Activated CD4-positive, alpha-beta T cell treated with anti-CD3 and anti-CD28 coated beads, Interleukin-2, Interleukin-6, amounts not matched to agents 100 ng/mL and 50 ng/mL, durations not matched to agents 16 hours and 8 hours (primary cell): ENCODE data around the gene CEP131.

ENCODE experiments used
- DNase-seq: peaks from one replicate; pipeline ENCODE4 v3.0.0-alpha.2; 2020

Gene CEP131

GRCh38 chr17:81182596-81182995 lies 40.2 kb downstream of the CEP131 start:
- no peak for DNase-seq

GRCh38 chr17:81181811-81182185 lies 41.0 kb downstream of the CEP131 start:
- DNase-seq = no peak

GRCh38 chr17:81180836-81181810 lies 41.6 kb downstream of the CEP131 start:
- DNase-seq = no peak

GRCh38 chr17:81179861-81180260 lies 42.9 kb downstream of the CEP131 start:
- no peak for DNase-seq

DNA sequence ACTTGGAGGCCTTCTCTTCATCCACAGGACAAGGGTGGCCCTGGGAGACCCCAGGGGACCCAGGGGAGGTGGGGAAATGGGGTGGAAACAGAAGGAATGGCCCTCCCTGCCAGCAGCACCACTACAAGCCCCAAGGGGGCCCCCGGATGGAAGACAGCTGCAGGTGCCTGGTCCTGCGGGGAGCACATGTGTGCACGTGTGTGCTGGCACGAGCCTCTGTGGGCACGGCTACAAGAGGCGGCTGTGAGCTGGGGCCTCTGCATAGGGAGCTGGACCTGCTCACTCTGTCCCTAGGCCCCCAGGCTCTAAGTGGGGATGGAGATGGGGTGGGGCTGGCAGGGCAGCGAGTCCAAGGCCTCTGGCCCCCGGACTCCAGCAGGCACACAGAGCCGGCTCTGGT lies 43.5 kb downstream of the CEP131 start:
- no peak for DNase-seq

- no peak for DNase-seq
Measured at GRCh38 chr17:81178136-81179091, 44.4 kb downstream of the CEP131 start.

DNA sequence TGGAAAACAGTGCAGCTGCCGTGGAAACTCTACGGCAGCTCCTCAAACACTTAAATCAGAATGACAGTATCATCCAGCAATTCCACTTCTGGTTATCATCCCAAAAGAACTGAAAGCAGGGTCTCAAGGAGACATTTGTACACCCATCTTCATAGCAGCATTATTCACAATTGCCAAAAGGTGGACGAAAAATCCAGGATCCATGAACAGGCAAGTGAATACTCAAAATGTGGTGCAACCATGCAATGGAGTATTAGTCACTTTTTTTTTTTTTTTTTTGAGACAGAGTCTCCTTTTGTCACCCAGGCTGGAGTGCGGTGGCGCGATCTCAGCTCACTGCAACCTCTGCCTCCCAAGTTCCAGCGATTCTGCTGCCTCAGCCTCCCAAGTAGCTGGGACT lies 46.1 kb downstream of the CEP131 start:
- no peak for DNase-seq

GRCh38 chr17:81173762-81174155 lies 49.0 kb downstream of the CEP131 start:
- no peak for DNase-seq

DNA sequence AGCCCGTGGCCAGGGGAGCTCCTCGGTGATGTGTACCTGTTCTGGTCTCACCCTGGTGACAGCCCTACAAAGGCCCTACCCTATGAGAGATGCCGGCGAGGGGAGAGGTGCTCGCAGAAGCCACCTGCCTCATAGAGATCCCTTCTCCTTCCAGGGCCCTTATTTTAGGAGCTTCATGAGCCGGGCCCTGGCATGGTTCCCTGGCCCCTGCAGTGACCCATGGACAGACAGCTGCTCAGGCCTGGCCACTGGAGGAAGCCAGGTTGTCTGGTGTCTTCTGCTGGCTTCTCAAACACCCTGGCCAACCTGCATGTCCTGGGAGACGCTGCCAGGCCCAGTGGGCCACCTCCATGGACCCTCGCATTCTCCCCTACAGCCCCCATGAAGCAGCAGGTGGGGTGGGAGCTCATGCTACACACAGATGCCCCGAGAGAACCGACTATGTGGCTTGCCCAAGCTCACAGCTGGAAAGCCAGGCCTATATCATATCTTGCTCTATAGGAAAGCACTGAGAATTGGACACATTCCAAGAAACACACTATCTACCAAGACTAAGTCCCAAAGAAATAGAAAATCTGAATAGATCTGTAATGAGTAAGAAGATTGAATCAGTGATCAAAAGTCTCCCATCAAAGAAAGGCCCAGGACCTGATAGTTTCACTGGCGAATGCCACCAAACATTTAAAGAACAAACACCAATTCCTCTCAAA lies 49.6 kb downstream of the CEP131 start:
- no peak for DNase-seq

DNA sequence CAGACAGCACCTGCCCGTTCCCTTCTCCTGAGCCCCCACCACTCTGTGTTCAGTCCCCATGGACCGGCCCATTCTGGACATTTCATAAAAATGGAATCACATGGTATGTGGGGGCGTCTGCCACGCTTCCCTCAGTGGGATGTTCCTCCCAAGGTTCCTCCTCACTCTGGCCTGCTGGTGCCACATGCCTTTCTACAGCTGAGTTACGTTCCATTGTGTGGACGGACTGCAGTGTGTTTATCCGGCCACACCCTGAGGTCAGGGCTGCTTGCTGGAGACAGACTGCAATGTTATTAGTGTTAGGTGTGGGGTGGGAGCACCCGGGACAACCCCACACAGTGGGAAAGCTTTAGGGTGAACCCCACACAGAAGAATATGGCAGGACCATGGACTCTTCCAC lies 50.8 kb downstream of the CEP131 start:
- no peak for DNase-seq

GRCh38 chr17:81170727-81171494 lies 51.9 kb downstream of the CEP131 start:
- DNase-seq = no peak

- DNase-seq = no peak
Measured at GRCh38 chr17:81169870-81170309, 52.9 kb downstream of the CEP131 start.

GRCh38 chr17:81167638-81168037 lies 55.1 kb downstream of the CEP131 start:
- DNase-seq = no peak

DNA sequence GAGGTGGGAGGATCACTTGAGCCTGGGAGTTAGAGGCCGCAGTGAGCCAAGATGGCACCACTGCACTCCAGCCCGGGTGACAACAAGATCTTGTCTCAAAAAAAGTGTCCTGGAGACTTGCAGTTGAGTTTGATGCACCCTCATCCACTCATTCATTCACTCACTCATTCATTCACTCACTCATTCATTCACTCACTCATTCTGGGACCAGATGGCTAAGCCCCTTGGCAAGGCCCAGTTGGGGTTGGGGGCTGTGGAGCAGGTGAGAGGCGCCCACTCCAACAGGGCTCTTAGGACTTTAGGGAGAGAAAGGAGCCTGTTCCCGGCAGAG lies 55.6 kb downstream of the CEP131 start:
- DNase-seq = no peak

- no peak for DNase-seq
Measured at GRCh38 chr17:81166033-81166492, 56.7 kb downstream of the CEP131 start, which contains the start of gene AATK. Gene AATK, minus strand, starts transcription at chr17:81166221. Its CDS starts 229 bp downstream, at chr17:81165992.

DNA sequence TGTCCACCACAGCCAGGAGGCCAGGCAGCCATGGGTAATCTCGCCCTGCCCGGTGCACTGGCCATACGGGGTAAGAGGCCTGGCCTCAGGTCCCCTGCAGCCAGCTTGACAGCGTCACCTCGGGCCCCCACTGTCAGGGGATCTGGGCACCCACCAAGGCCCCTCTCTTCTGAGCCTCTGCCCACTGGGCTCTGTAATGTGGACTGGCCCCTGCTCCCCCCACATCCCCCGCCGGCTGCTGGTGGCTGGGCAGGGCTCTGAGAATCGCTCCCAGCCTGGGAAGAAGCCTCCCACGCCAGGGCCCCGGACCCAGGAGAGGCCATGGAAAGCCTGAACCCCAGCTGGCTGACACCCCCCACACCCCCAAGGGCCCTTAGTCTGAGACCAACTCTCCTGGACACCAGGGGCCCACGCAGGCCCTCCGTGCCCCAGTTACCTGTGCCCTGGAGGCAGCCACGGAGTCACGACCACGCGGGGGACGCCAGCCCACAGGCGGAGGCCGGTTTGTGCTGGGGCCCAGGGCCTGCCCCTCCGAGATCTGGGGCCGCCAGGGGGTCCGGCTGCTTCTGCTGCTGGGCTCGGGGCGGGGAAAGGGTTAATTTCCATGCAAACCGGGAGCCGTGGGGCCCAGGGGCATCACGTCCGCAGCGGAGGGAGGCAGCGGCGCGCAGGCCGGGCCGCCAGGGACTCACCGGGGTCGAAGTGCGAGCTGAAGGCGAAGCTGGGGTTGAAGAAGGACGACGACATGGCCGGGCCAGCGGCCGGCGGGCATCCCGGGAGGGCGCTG lies 57.3 kb downstream of the CEP131 start, which contains the start of gene PVALEF:
PVALEF (plus strand) TSS at position 262 of the 787 bp plus-strand sequence. CDS start 15,720 bp downstream, outside the sequence.
- DNase-seq = no peak

DNA sequence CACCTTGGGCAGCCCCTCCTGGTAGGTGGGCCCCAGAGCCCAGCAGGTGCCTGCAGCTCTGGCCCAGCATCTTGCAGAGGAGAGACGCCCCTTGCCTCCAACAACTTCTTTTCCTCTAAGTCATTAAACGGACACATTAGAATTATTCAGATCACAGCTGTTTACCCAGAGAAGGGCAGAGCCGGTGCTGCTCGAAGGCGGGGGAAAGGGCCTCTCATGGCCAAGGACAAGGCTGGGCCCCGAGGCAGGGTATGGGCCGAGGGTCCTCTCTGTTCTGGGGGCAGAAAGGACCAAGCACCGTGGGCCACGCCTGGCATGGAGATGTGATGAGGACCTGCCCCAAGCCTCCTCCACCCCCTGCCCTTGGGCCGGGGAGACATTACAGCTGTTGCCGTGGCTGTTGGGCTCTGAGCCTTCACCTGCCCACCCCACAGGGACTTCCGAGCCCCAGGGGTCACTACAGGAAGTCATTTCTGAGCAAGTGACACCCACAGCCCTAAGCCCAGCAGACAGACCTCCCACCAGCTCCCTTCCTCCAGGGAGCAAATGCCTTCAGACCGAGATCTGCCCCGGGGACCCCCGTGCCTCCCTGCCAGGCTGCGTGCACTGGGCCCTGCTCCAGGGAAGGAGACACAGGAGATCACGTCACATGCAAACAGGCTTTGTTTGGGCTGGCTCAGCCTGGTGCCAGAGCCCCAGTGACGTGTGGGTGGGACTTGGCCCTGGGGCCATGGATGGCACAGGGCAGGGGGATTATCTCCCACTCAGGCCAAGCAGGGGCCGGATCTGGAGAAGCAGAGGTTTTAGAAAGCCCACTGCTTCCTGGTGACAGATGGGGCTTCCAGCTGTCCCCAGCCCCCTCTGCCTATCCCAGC lies 58.2 kb downstream of the CEP131 start:
- no peak for DNase-seq

DNA sequence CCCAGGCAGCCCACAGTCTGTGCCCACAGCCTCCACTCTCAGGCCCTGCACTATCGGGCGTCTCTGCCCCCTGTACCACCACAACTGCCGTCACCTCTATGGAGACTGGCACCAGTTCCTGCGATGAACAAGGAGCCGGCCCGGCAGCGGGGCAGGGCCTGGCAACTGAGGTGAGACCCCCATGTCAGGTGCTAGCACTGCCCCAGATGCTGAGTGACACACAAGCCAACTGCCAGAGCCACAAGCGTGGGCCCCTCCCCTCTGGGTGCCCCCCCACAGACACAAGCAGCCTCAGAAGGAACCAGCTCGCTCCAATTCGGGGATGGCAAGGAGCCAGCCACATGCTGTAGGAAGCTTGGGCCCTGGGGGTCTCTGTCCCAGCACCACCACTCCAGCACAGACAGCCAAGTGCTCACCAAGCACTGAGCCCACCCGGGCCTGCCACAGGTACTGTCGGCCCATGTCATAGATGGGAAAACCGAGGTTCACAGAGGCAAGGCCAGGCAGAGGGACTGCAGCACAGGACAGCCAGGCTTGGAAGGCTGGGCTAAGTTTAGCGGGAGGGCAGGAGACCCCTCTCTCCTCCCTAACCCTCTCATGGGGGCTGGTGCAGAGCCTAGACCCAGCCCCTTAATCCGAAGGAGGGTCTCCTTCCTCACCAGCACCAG lies 58.9 kb downstream of the CEP131 start:
- DNase-seq = no peak

DNA sequence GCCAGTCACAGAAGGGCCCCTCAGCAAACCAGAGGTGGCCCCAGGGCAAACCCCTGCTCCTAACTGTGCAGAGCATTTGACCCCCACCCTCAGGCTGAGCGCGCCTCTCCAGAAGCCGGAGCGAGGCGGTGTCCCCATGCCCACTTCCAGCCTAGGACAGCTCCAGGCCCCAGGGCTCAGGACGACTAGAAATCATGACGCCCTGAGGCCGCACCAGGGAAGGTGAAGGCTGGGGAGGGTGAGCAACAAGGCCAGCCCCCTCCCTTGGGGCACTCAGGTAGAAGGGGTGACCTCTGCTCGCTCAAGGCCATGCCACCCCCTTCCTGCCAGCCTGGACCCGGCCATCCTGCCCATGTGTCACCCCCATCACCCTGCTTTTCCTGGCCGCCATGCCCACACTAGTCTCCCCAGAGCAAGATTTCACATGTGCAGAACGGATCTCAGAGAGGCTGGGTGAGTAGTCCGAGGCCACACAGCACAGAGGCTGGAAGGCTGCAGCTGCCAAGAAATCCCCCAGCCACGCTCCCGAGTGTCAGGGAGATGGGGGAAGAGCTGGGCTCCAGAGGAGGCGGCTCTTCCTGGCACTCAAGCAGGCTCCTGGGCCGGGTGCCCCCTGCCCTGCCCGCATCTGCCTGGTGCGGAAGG lies 59.6 kb downstream of the CEP131 start:
- no peak for DNase-seq
